Liver (tissue), 9 donors: ENCODE measurements around the gene ITPK1. TPM values are rescaled to one million over a fixed set of nuclear protein-coding genes. Genes with fewer than 3 reads are reported as not detected.

Source experiments
- DNase-seq: peaks from one replicate; pipeline ENCODE4 v3.0.0-alpha.2; 2017; ENCODE audit warnings: low spot score
- H3K27ac ChIP-seq, 2 donors: one replicate each; pipeline ENCODE4 v1.7.0; 2013; ENCODE audit warnings: inconsistent platforms in 2 of 2, low read length in 2 of 2, control low read depth in 1 of 2, low read depth in 1 of 2, mild to moderate bottlenecking in 1 of 2
- H3K27me3 ChIP-seq, 4 donors: one replicate each; pipeline versions ENCODE4 v1.6.1 to v1.7.0; 2013; ENCODE audit warnings: low read length in 3 of 4, inconsistent platforms in 1 of 4, mild to moderate bottlenecking in 1 of 4, moderate library complexity in 1 of 4; ENCODE audit not compliant: control insufficient read depth in 4 of 4, insufficient read depth in 4 of 4
- H3K36me3 ChIP-seq, 4 donors: one replicate each; pipeline versions ENCODE4 v1.6.1 to v1.7.0; 2013; ENCODE audit warnings: low read length in 3 of 4, mild to moderate bottlenecking in 3 of 4, low read depth in 1 of 4, moderate library complexity in 1 of 4; ENCODE audit not compliant: control insufficient read depth in 4 of 4, insufficient read depth in 3 of 4
- H3K4me1 ChIP-seq, 4 donors: one replicate each; pipeline versions ENCODE4 v1.6.1 to v1.7.0; 2013; ENCODE audit warnings: low read length in 3 of 4, mild to moderate bottlenecking in 3 of 4, moderate library complexity in 1 of 4; ENCODE audit not compliant: control insufficient read depth in 4 of 4, insufficient read depth in 4 of 4
- H3K4me3 ChIP-seq, 3 donors: one replicate each; pipeline versions ENCODE4 v1.6.1 to v1.7.0; 2013; ENCODE audit warnings: low read length in 3 of 3, control low read depth in 1 of 3, low read depth in 1 of 3, mild to moderate bottlenecking in 1 of 3
- H3K9ac ChIP-seq, 2 donors: one replicate each; pipeline ENCODE4 v1.7.0; 2013; ENCODE audit warnings: low read length in 2 of 2, mild to moderate bottlenecking in 2 of 2, moderate library complexity in 2 of 2, control low read depth in 1 of 2, low read depth in 1 of 2
- H3K9me3 ChIP-seq, 4 donors: one replicate each; pipeline versions ENCODE4 v1.6.1 to v1.7.0; 2013; ENCODE audit warnings: low read length in 3 of 4; ENCODE audit not compliant: control insufficient read depth in 4 of 4
- ATF3 ChIP-seq: IDR thresholded peaks from 2 replicates; pipeline ENCODE4 v1.6.1; 2016; ENCODE audit warnings: antibody characterized with exemption
- CTCF ChIP-seq: fragments of 150-350 bp; IDR thresholded peaks from 2 replicates; pipeline ENCODE4 v1.5.1; 2017; ENCODE audit warnings: improper control_type of control experiment, low read depth, low read length; ENCODE audit not compliant: missing input control
- FOXA1 ChIP-seq: IDR thresholded peaks from 2 replicates; pipeline ENCODE4 v1.6.1; 2016; ENCODE audit warnings: antibody characterized with exemption
- FOXA2 ChIP-seq: IDR thresholded peaks from 2 replicates; pipeline ENCODE4 v1.6.1; 2016; ENCODE audit warnings: antibody characterized with exemption
- GABPA ChIP-seq, 2 donors: IDR thresholded peaks in 1 of 2; conservative IDR thresholded peaks in 1 of 2; 2 replicates each; pipeline ENCODE4 v1.6.1; 2016; ENCODE audit warnings: antibody characterized with exemption in 2 of 2, mild to moderate bottlenecking in 1 of 2, moderate library complexity in 1 of 2
- HNF4G ChIP-seq: IDR thresholded peaks from 2 replicates; pipeline ENCODE4 v1.6.1; 2016; ENCODE audit warnings: antibody characterized with exemption
- JUND ChIP-seq, 2 donors: IDR thresholded peaks; 2 replicates each; pipeline ENCODE4 v1.6.1; 2016; ENCODE audit warnings: antibody characterized with exemption in 2 of 2
- MAX ChIP-seq: IDR thresholded peaks from 2 replicates; pipeline ENCODE4 v1.6.1; 2016; ENCODE audit warnings: antibody characterized with exemption
- RAD21 ChIP-seq, 2 donors: IDR thresholded peaks; 2 replicates each; pipeline ENCODE4 v1.6.1; 2016; ENCODE audit warnings: antibody characterized with exemption in 2 of 2, mild to moderate bottlenecking in 2 of 2
- REST ChIP-seq: IDR thresholded peaks from 2 replicates; pipeline ENCODE4 v1.6.1; 2016; ENCODE audit warnings: antibody characterized with exemption, mild to moderate bottlenecking
- RXRA ChIP-seq, 2 donors: IDR thresholded peaks; 2 replicates each; pipeline ENCODE4 v1.6.1; 2017 to 2018; ENCODE audit warnings: antibody characterized with exemption in 2 of 2, mild to moderate bottlenecking in 1 of 2
- SP1 ChIP-seq: IDR thresholded peaks from 2 replicates; pipeline ENCODE4 v1.6.1; 2018; ENCODE audit warnings: antibody characterized with exemption, mild to moderate bottlenecking
- TAF1 ChIP-seq: conservative IDR thresholded peaks from 2 replicates; pipeline ENCODE4 v1.6.1; 2016; ENCODE audit warnings: antibody characterized with exemption, mild to moderate bottlenecking
- YY1 ChIP-seq: IDR thresholded peaks from 2 replicates; pipeline ENCODE4 v1.6.1; 2016; ENCODE audit warnings: antibody characterized with exemption, mild to moderate bottlenecking
- ZBTB33 ChIP-seq: IDR thresholded peaks from 2 replicates; pipeline ENCODE4 v1.6.1; 2016; ENCODE audit warnings: antibody characterized with exemption
- WGBS: extraction: QIAGEN DNeasy Blood & Tissue Kit; methylation state at CpG from one replicate; pipeline ENCODE4 v1.1.7; 2013; 5-methylcytosine and 5-hydroxymethylcytosine counted together
- polyA plus RNA-seq, 2 donors: library from polyadenylated mRNA; stranded (reverse) in 1 of 2; unstranded in 1 of 2; fragments of 200-250 nt in 1 of 2; fragments of >200 nt in 1 of 2; fragmentation: Nextera tagmentation in 1 of 2; extraction: Ambion mirVana in 1 of 2; gene quantifications; one replicate each; pipeline versions ENCODE4 v1.2.1 to v1.2.3, GENCODE V29; 2013 to 2015
- total RNA-seq, 2 donors: library from RNA; depleted of rRNA; stranded (reverse); fragments of >200 nt; gene quantifications; one replicate each; pipeline ENCODE4 v1.2.3, GENCODE V29; 2014
- donor health status: healthy.
- donor health status: healthy.
- donor health status: healthy.
- donor health status: healthy.
- donor health status: healthy.

Gene ITPK1
- total and polyA plus RNA-seq, 4 donors: 9.0 to 41.2 (median 20.4) TPM

- Histone ChIP-seq H3K9me3 (no peaks in the 10 kb centered on the region), H3K27me3 (no peaks in the 10 kb centered on the region), H3K36me3 (peaks cover 0 to 4% (median 0%) of the 10 kb centered on the region in 4 donors), H3K4me3 (no peak overlapping the region), H3K9ac (no peak overlapping the region), H3K4me1 (peaks cover 23 to 67% (median 46%) of the 10 kb centered on the region in 4 donors), H3K27ac (no peak overlapping the region)
- TF ChIP-seq JUND (IDR thresholded peaks at IDR 0.05): no peak
- TF ChIP-seq SP1: no peak
- no peak for TF ChIP-seq TAF1
- TF ChIP-seq FOXA1: no peak
- TF ChIP-seq HNF4G: no peak
- no peak for TF ChIP-seq REST
- no peak for DNase-seq
- 89% methylated on average over 5 of the region's 5 CpGs for WGBS
Measured at GRCh38 chr14:93015064-93015463, 100.7 kb downstream of the ITPK1 start.

GRCh38 chr14:93014058-93015023 is 101.4 kb downstream of the ITPK1 start:
- Histone ChIP-seq H3K9me3 (no peaks in the 10 kb centered on the region), H3K36me3 (peaks cover 0 to 4% (median 0%) of the 10 kb centered on the region in 4 donors), H3K4me1 (peaks cover 21 to 65% (median 44%) of the 10 kb centered on the region in 4 donors), H3K4me3 (no peak overlapping the region), H3K27ac (no peak overlapping the region), H3K27me3 (no peaks in the 10 kb centered on the region), H3K9ac (no peak overlapping the region)
- TF ChIP-seq ATF3 (no peak), RAD21 (IDR thresholded peaks at IDR 0.05) (no peak), YY1 (no peak)
- 95% methylated on average over 20 of the region's 20 CpGs for WGBS
- no peak for DNase-seq

GRCh38 chr14:93012951-93013719 is 102.6 kb downstream of the ITPK1 start:
- no peak overlapping the region for H3K4me3 ChIP-seq
- no peak for DNase-seq
- H3K36me3 ChIP-seq: peaks cover 0 to 4% (median 0%) of the 10 kb centered on the region in 4 donors
- TF ChIP-seq ATF3: no peak
- TF ChIP-seq CTCF: no peak
- no peak for TF ChIP-seq MAX
- TF ChIP-seq RXRA (IDR thresholded peaks at IDR 0.05): no peak
- no peak for TF ChIP-seq ZBTB33
- no peak for TF ChIP-seq GABPA (IDR thresholded peaks at IDR 0.05 in 1 of 2, conservative IDR thresholded peaks at IDR 0.05 in 1 of 2)
- no peak for TF ChIP-seq FOXA1
- no peak for TF ChIP-seq FOXA2
- TF ChIP-seq YY1: no peak
- TF ChIP-seq RAD21 (IDR thresholded peaks at IDR 0.05): no peak
- no peak for TF ChIP-seq JUND (IDR thresholded peaks at IDR 0.05)
- no peaks in the 10 kb centered on the region for H3K27me3 ChIP-seq
- H3K9me3 ChIP-seq: no peaks in the 10 kb centered on the region
- peaks cover 12 to 54% (median 35%) of the 10 kb centered on the region in 4 donors for H3K4me1 ChIP-seq
- 87% methylated on average over 10 of the region's 10 CpGs for WGBS
- H3K27ac ChIP-seq: no peak overlapping the region
- no peak overlapping the region for H3K9ac ChIP-seq
